BE2C (cell line): ENCODE measurements around the gene GRID1.

ENCODE experiments used
- DNase-seq: peaks from one replicate; pipeline ENCODE4 v3.0.0-alpha.2; 2020
- H3K27me3 ChIP-seq: fragments of 250-450 bp; sonication (Bioruptor Pico); 2 replicates; pipeline ENCODE4 v1.5.1; 2020; ENCODE audit warnings: mild to moderate bottlenecking
- H3K36me3 ChIP-seq: fragments of 250-450 bp; sonication (Bioruptor Pico); 2 replicates; pipeline ENCODE4 v1.5.1; 2020; ENCODE audit warnings: mild to moderate bottlenecking
- H3K4me1 ChIP-seq: fragments of 250-450 bp; sonication (Bioruptor Pico); 2 replicates; pipeline ENCODE4 v1.5.1; 2020
- H3K4me3 ChIP-seq: 2 replicates; pipeline ENCODE4 v1.5.1; 2011; ENCODE audit warnings: low read depth, low read length
- H3K9me3 ChIP-seq: fragments of 250-450 bp; sonication (Bioruptor Pico); 2 replicates; pipeline ENCODE4 v1.5.1; 2020
- CTCF ChIP-seq: IDR thresholded peaks from 2 replicates; pipeline ENCODE4 v1.5.1; 2012; ENCODE audit warnings: mild to moderate bottlenecking, low read depth, low read length

GRID1 gene

GRCh38 chr10:85902051-85902450, 464.5 kb downstream of the GRID1 start:
- no peak for DNase-seq
- Histone ChIP-seq H3K36me3 (no peaks in the 10 kb centered on the region), H3K9me3 (no peaks in the 10 kb centered on the region), H3K27me3 (no peaks in the 10 kb centered on the region), H3K4me3 (no peak overlapping the region), H3K4me1 (no peaks in the 10 kb centered on the region)
- TF ChIP-seq CTCF = no peak

GRCh38 chr10:85901599-85901998, 465.0 kb downstream of the GRID1 start:
- H3K4me3 ChIP-seq = no peak overlapping the region
- H3K27me3 ChIP-seq = no peaks in the 10 kb centered on the region
- no peaks in the 10 kb centered on the region for H3K4me1 ChIP-seq
- DNase-seq = no peak
- no peaks in the 10 kb centered on the region for H3K36me3 ChIP-seq
- no peak for TF ChIP-seq CTCF
- H3K9me3 ChIP-seq = no peaks in the 10 kb centered on the region

GRCh38 chr10:85900487-85900886, 466.1 kb downstream of the GRID1 start:
- Histone ChIP-seq H3K9me3 (no peaks in the 10 kb centered on the region), H3K36me3 (no peaks in the 10 kb centered on the region), H3K4me1 (no peaks in the 10 kb centered on the region), H3K27me3 (no peaks in the 10 kb centered on the region), H3K4me3 (no peak overlapping the region)
- no peak for DNase-seq
- TF ChIP-seq CTCF = no peak

- no peak for DNase-seq
- Histone ChIP-seq H3K4me3 (no peak overlapping the region), H3K9me3 (no peaks in the 10 kb centered on the region), H3K27me3 (no peaks in the 10 kb centered on the region), H3K4me1 (no peaks in the 10 kb centered on the region), H3K36me3 (no peaks in the 10 kb centered on the region)
- no peak for TF ChIP-seq CTCF
Observed at GRCh38 chr10:85900061-85900460, 466.5 kb downstream of the GRID1 start.

- no peaks in the 10 kb centered on the region for H3K36me3 ChIP-seq
- TF ChIP-seq CTCF = no peak
- DNase-seq = no peak
- H3K4me1 ChIP-seq = no peaks in the 10 kb centered on the region
- H3K27me3 ChIP-seq = no peaks in the 10 kb centered on the region
- H3K9me3 ChIP-seq = no peaks in the 10 kb centered on the region
- no peak overlapping the region for H3K4me3 ChIP-seq
Observed at GRCh38 chr10:85891472-85891871, 475.1 kb downstream of the GRID1 start.

GRCh38 chr10:85888559-85888958, 478.0 kb downstream of the GRID1 start:
- H3K27me3 ChIP-seq = no peaks in the 10 kb centered on the region
- no peak for DNase-seq
- H3K36me3 ChIP-seq = no peaks in the 10 kb centered on the region
- H3K4me3 ChIP-seq = no peak overlapping the region
- no peaks in the 10 kb centered on the region for H3K4me1 ChIP-seq
- no peaks in the 10 kb centered on the region for H3K9me3 ChIP-seq
- TF ChIP-seq CTCF = no peak
